SKM-1 (cell line): ENCODE data around the gene MINDY1.

ENCODE experiments used
- DNase-seq: peaks from one replicate; lab custom pipeline; 2025; ENCODE audit not compliant: unreplicated experiment; lab: John Stamatoyannopoulos, UW

MINDY1 gene

GRCh38 chr1:151012684-151013471 is 6.2 kb upstream of the MINDY1 start:
- DNase-seq: no peak

- DNase-seq: no peak
These were observed 4.6 kb upstream of the MINDY1 start for GRCh38 chr1:151011154-151011850.

DNA sequence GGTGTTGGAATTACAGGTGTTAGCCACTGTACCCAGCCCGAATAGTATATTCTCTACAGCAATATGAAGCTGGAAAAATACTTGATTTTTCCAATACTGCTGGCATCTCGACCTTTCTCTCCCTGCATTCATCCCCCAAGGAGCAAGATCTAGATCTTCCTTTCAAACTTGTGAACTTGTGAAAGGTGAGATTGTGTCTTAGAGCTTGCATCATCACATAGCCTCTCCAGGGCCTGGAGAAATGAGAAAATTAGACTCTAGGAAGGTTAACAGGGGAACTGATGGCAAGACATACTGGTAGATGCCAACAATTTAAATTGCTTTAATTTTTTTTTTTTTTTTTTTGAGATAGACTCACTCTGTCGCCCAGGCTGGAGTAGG is 3.6 kb upstream of the MINDY1 start:
- no peak for DNase-seq

GRCh38 chr1:151009674-151010345 is 3.1 kb upstream of the MINDY1 start:
- no peak for DNase-seq

- no peak for DNase-seq
These were observed 2.5 kb upstream of the MINDY1 start for GRCh38 chr1:151009206-151009587.

DNA sequence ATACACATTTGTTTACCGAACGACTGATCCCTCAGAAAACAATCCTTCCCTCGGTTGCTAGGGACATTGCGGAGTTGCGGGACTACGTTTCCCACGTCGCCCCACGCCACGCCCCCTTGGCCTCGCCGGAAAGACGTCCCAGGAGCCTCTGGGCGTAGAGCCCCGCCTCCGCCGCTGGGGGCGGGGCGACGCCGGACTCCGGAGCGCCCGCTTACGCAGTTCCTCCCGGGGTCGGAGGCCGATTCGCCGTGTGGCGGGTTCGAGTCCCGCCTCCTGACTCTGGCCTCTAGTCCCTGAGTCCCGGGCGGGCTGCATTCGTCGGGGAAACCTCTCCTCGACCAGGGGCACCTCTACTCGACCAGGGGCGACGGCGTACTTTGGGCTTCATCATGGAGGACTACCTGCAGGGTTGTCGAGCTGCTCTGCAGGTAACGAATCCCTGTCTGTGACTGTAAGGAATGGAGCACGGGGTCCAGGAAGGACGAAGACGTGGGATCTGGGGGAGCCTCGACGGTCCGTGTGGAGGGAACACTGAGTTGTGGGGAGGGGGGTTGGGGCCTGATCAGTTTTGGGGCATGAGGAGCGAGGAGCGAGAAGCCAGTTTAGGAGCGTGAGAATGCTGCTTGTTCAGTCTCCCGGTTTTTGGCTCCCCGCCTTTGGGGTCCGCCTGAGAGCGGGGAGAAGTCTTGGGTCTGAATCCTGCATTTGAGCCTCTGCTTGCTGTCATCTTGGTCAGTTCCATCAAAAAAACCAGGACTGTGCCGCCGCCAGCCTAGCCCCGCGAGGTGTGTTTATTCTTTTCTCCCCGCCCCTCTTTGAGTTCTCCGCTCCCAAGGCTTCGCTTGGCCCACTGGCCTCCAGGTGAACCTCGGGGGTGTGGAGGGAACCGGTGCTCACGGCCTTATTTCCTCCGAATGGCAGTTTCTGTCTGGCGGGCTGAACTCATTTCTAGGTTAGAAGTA is 1.8 kb upstream of the MINDY1 start, which contains the start of gene PRUNE1:
Gene PRUNE1, plus strand, starts transcription at position 206 of the 962 bp plus-strand sequence. Its CDS starts 184 bp downstream, at position 390.
- DNase-seq: peak; percentile 97

- no peak for DNase-seq
These were observed 1.1 kb upstream of the MINDY1 start for GRCh38 chr1:151007853-151008243.

- DNase-seq: no peak
These were observed 878 bp downstream of the MINDY1 start for GRCh38 chr1:151005729-151006319.

DNA sequence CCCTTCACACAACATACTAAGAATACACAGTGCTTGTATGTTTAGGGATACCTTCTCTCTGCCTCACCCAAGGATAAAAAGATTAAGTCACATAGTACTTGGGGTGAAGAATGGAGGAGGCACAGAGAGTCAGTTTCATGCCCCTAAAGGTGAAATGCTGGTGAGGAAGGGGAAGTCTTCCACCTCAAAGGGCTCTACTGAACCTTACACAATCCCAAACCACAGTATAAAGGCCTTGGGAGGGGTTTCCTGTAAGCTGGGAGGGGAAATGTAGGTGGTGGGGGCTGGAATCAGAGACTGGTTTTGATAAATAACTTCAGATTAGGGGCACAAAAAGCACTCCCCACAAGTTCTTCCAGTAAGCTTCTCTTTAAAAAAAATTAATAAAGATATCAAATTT is 3.5 kb downstream of the MINDY1 start:
- DNase-seq: peak; percentile 92

DNA sequence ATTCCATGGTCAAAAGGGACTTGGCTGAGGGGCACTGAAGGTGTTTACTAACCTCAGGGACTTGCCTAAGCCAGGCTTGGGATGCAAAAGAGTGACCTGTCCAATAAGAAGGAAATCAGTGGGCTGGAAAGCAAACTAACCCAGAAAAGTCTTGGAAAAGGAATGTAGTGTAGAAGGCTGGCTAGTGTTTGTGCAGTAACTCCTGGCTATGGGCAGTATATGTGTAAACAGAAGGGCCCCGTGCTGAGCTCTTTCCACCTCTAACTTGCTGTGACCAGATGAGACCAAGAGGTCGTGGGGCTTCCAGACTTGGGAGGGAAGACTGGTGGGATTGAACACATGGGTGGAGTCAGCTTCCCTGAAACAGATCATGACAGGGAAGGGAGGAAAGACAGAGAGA is 4.1 kb downstream of the MINDY1 start:
- no peak for DNase-seq

DNA sequence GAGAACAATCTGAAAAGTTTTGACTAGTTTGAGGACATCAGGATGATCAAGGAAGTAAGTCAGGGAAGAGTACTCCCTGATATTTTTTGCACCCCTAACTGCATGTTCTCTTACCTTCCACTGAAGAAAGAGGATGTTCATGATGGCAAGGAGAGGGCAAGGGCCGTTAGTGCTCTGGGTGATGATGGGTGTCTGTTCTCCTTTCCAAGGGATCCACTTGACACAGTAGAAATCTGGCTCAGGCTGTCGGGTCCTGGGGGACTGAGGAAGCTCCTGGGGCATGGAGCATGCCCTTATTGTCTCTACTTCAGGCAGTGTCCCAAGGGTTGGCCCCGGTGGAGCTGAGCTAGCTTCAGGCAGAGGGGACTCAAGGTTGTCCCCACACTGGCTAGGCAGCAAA is 4.7 kb downstream of the MINDY1 start:
- DNase-seq: peak; percentile 68

GRCh38 chr1:151001602-151002001 is 5.1 kb downstream of the MINDY1 start:
- peak; percentile 82 for DNase-seq

DNA sequence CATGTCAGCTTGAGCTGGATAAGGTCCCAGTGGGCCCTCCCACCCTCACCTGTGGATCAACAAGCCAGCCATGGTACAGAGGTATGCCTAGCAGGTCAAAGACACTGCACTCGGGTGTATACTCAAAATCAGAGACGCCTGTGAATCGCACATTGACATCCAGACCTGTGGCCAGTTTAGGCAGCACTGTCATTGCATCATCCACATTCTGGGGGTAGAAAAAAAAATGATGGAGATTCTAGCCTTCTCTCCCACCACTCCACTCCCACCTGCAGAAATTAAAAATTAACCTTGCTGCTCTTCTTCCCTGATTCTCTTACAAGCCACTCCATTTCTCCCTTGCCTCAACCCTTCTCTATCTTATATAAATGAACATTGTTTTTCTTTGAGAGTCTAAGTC is 6.3 kb downstream of the MINDY1 start:
- no peak for DNase-seq

- DNase-seq: no peak
These were observed 6.8 kb downstream of the MINDY1 start for GRCh38 chr1:150999926-151000325.

DNA sequence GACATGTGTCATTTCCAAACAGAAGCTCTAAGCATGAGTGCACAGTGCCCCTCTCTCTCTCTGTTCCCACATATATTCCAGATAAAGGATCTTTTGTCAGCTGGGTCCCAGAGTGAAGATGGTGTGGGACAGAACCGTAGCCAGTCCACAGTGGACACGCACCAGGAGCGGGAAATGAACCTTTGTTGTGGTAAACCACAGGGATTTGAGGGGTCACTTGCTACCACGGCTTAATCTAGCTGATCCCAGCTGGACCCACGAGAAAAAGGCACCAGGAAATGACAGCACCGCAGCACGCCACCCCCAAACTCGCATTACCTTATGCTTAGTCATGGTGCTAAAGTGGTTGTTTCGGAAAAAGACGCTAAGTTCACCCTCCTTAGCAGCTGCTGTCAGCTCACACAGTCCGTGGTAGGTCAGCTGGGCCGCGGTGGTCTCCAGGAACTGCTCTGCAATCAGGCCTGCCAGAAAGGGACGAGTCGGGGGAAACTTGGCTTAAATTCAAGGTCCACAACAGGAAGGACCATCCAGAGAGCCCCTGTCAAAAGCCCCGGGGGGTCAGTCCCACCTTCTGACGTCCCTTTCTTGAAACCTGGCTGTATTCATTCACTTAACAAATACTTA is 7.5 kb downstream of the MINDY1 start:
- DNase-seq: no peak

GRCh38 chr1:150997949-150998348 is 8.8 kb downstream of the MINDY1 start:
- DNase-seq: no peak

DNA sequence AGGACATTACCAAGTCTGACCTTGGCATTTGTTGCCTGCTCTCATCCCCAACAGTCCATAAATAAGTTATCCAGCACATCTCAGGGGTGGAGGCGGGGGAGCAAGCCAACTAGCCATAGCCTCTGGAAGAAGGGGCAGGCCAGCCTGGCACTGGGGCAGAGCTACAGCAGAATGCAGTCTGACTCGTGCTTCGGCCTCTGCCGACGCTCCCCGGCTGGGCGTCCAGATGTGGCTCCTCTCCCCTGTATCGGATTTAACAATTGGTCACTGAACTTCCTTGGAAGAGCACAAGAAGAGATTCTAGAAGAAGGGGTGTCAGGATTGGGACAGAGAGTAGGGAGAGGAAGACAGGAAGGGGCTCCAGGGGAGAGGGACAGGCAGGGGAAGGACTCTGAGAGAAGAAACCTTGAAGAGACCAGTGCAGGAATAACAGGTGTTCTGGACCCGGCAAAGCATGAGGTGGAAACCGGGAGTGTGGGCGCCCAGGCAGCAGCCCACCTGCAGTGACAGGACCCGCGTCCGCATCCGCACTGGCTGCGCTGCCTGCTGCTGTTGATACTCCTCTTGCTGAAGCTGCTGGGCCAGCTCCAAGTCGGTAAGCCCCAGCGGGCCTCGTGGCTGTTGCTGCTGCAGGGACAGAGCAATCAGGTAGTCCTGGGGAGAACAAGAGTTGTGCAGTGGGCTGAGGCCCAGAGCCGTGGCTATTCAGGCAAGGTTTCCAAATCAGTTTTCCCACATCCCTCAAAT is 9.4 kb downstream of the MINDY1 start:
- no peak for DNase-seq

GRCh38 chr1:150995896-150996295 is 10.8 kb downstream of the MINDY1 start:
- DNase-seq: no peak

- DNase-seq: no peak
These were observed 11.2 kb downstream of the MINDY1 start for GRCh38 chr1:150995460-150995859.
